ENCODE results near the gene CNTN5. TPM values are rescaled to one million over a fixed set of nuclear protein-coding genes. Genes with fewer than 3 reads are reported as not detected.

The CNTN5 gene
- total RNA-seq, 1 experiment from 2014 or later: not detected

- Mint-ChIP-seq H3K36me3 (ENCODE audit: insufficient read depth in 1 of 3, low read depth in 3 of 3) (no peaks in the 10 kb centered on the region), H3K4me3 (no peak overlapping the region), H3K9me3 (no peaks in the 10 kb centered on the region; a peak in 1 of 5 replicates), H3K27ac (no peak overlapping the region), H3K4me1 (no peaks in the 10 kb centered on the region), H3K27me3 (ENCODE audit: low read depth) (no peaks in the 10 kb centered on the region)
- Histone ChIP-seq H3K14ac (ENCODE audit: insufficient read depth, low read length) (no peak overlapping the region), H3K56ac (ENCODE audit: insufficient read length, low read depth, low read length) (no peak overlapping the region), H3T11ph (ENCODE audit: low read length) (no peak overlapping the region), H3K18ac (ENCODE audit: insufficient read length, low read depth, low read length) (no peak overlapping the region), H3K9ac (ENCODE audit: extremely low read depth, insufficient read length, low read length) (no peak overlapping the region), H2BK12ac (ENCODE audit: insufficient read length, low read depth, low read length) (no peak overlapping the region), H2AK5ac (ENCODE audit: insufficient read length, low read length) (no peak overlapping the region), H3K79me1 (ENCODE audit: insufficient read depth, low read depth, low read length, poor library complexity, severe bottlenecking) (no peaks in the 10 kb centered on the region), H4K91ac (ENCODE audit: insufficient read length, low read depth, low read length) (no peak overlapping the region), H4K20me1 (ENCODE audit: control insufficient read depth, insufficient read depth, insufficient read length) (no peaks in the 10 kb centered on the region), H3K27ac (ENCODE audit: insufficient read length, low read depth, low read length) (no peak overlapping the region), H3K4ac (ENCODE audit: low read depth, low read length) (no peak overlapping the region), H2BK20ac (ENCODE audit: low read depth, low read length, poor library complexity, severe bottlenecking) (no peak overlapping the region), H4K5ac (ENCODE audit: insufficient read length, low read depth, low read length) (no peak overlapping the region), H2BK15ac (ENCODE audit: low read depth, low read length) (no peak overlapping the region), H4K8ac (replicated peaks; ENCODE audit: insufficient read length, low read depth, low read length) (no peak overlapping the region), H2AFZ (ENCODE audit: low read length) (no peak overlapping the region), H3K9me3 (ENCODE audit: control insufficient read depth, low read depth, low read length) (no peaks in the 10 kb centered on the region), H2BK5ac (ENCODE audit: insufficient read length, low read length) (no peak overlapping the region), H2BK120ac (ENCODE audit: low read depth, low read length, poor library complexity, severe bottlenecking) (no peak overlapping the region), H3K4me2 (ENCODE audit: insufficient read depth, insufficient read length, low read length) (no peak overlapping the region), H3K4me1 (ENCODE audit: insufficient read depth, low read length) (no peaks in the 10 kb centered on the region), H3K23ac (ENCODE audit: insufficient read length, low read depth, low read length) (no peak overlapping the region), H3K79me2 (ENCODE audit: insufficient read depth, low read length) (no peaks in the 10 kb centered on the region), H3K23me2 (ENCODE audit: insufficient read length, low read depth, low read length, poor library complexity, severe bottlenecking) (no peaks in the 10 kb centered on the region), H3K27me3 (ENCODE audit: insufficient read depth, low read length) (no peaks in the 10 kb centered on the region)
- no peak for DNase-seq
- WGBS (ENCODE audit: extremely low coverage, insufficient read length, low lambda C conversion rate): no CpG with 5 or more reads among the region's 1 CpG
- no peak for TF ChIP-seq CTCF (conservative IDR thresholded peaks at IDR 0.05)
These were observed 16.3 kb downstream of the CNTN5 start for GRCh38 chr11:99037057-99037456.
